HG02970 (cell line): ENCODE data around the gene NRDC.
"Not testable (repeated sequence)": the region's sequence is repeated elsewhere in the genome, so short reads cannot be mapped to it uniquely, and the experiment has no call there.

ENCODE experiments used
- ATAC-seq: cut with Tn5 transposase; IDR thresholded peaks from one replicate; pipeline ENCODE4 v1.9.1; 2021; ENCODE audit warnings: mild to moderate bottlenecking, moderate library complexity, moderate number of reproducible peaks; ENCODE audit not compliant: unreplicated experiment, low FRiP score

NRDC gene

GRCh38 chr1:51847294-51847920 lies 31.1 kb downstream of the NRDC start:
- ATAC-seq: no peak

GRCh38 chr1:51843948-51844347 lies 34.6 kb downstream of the NRDC start:
- no peak for ATAC-seq

DNA sequence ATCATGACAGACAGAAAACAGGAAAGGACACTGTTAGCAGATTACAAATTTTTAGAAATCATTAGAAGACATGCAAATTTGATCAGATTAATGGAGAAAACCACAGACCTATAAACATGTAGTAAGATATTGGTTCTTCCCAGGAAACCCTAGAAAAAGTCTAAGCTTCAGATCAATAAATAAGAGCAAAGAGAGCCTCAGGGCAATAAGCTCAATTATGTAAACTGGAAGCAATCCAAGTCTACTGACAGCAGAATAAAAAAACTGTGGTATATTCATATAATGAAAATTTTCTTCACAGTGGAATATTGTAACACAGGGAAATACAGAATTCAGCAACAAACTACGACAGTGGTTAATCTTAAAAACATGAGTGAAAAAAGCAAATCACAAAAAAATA lies 36.3 kb downstream of the NRDC start:
- ATAC-seq: no peak

- ATAC-seq: no peak
Observed at GRCh38 chr1:51840743-51841461, 37.6 kb downstream of the NRDC start.

DNA sequence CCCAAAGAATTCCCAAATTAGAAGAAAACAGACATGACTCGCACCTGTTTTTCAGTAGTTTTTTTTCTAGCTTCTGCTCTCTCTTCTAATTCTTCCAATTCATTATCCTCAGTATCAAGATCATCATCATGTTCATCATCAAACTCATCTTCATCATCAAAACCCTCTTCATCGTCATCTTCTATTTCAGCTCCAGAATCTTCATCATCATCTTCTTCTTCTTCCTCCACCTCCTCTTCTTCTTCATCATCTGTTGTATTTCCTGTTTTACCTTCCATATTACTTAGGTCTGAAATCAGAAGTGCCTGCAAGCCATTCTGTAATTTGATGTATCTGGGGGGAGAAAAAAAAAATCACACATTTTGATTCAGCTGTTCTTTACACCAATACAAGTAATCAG lies 38.3 kb downstream of the NRDC start:
- ATAC-seq: no peak

DNA sequence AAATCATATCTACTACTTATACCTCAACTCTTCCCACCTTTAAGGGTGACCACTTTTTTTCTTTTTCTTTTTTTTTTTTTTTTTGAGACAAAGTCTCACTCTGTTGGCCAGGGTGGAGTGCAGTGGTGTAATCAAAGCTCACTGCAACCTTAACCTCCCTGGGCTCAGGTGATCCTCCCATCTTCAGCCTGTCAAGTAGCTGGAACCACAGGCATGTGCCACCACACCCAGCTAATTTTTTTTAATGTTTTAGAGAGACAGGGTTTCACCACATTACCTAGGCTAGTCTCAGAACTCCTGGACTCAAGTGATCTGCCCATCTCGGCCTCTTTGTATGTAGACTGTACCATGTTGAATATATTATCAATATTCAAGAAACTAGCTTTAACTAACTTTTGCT lies 39.4 kb downstream of the NRDC start:
- no peak for ATAC-seq

DNA sequence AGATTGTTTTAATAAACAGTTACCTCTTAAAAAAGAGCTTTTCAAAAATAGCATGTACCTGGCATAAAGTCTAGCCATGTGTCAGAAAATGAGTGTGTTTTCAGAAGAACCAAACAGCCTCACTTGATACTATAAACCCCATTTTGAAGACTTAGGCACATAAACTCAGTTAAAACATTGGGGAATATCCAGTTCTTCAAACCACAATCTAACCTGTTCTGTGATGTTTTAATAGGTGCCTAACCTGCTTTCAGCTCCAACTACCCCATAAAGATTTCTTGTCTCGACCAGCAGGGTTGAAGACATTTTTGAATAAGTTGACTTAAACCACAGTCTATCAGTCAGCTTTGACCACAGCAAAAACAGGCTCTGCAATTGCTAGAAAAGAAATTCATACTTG lies 41.3 kb downstream of the NRDC start:
- ATAC-seq: no peak

DNA sequence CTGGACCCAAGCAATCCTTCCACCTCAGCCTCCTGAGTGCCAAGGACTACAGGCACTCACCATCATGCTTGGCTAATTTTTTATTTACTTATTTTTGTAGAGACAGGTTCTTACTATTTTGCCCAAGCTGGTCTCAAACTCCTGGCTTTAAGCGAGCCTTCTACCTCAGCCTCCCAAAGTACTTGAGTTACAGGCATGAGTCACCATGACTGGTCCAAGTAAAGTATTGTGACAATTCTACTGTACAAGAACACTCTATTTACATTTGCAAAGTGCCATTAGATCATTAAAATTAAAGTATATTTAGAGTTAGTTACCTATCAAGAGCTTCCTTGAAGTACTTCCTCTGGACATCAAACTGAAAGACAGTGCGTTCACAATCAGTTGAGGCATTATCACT lies 44.8 kb downstream of the NRDC start:
- ATAC-seq: no peak

DNA sequence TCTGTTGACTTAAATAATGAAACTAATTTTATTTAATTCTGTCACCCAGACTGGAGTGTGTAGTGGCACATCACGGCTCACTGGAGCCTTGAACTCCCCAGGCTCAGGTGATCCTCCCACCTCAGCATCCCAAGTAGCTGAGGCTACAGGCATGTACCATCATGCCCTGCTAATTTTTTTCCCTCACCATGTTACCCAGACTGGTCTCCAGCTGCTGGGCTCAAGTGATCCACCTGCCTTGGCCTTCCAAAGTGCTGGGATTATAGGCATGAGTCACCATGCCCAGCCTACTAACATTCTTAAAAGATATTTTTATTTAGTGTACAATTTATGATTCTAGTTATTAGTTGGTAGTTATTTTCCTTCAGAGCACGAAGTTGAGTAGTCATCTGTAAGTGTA lies 49.5 kb downstream of the NRDC start:
- no peak for ATAC-seq

GRCh38 chr1:51819810-51820209 lies 58.7 kb downstream of the NRDC start:
- ATAC-seq: no peak

- not testable (repeated sequence) for ATAC-seq
Observed at GRCh38 chr1:51819021-51819420, 59.5 kb downstream of the NRDC start.

DNA sequence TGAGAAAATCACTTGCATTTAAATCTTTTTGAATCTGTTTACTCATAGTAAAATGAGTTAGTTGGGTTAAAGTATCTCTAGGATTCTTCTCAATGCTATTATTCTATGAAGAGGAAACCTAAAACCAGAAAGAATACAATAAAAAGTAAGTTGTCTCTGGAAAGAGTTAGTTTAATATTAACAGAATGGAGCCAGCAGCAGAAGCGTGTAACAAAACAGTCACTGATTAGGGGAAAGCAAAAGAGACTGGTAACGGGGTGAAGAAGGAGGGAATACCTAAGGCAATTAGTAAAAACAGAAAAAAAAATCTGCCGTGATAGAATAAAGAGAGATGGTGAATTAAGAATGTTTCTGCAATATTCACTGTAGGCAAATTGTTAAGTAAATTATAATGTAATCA lies 60.0 kb downstream of the NRDC start:
- no peak for ATAC-seq

DNA sequence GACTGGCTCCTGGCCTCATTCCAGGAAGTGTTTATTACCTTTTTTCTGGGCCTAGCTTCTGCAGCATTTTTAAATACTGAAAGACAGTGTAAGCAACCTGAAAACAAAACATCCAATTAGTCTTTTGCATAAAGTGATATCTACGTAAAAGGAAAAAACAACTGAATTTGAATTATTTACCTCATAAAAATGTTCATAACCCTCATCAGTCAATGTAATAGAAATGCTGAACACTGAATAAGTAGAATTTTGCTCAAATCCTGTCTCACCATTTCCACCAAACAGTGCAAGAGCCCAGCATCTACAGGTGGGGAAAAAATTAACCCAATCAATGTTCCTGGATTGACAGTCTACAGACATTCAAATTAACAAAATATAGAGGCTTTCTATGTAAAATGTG lies 64.0 kb downstream of the NRDC start:
- ATAC-seq: no peak

DNA sequence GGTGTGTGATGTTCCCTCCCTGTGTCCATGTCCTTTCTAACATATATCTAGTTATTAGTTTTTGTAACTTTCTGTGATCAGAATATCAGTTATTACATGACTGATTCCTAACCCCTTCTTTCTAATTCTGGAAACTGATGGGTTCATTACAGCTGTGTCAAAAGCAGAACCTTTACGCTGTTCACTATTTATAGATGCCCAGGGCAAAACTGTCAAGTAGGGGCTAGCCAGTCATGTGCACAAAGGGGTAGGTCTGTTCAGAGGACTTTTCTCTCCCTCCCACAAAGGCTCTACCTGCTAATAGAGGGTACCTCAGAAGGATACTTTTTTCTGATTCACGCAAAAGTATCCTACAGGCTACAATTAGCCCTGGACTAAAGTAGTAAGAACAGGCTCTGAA lies 79.2 kb downstream of the NRDC start:
- no peak for ATAC-seq

DNA sequence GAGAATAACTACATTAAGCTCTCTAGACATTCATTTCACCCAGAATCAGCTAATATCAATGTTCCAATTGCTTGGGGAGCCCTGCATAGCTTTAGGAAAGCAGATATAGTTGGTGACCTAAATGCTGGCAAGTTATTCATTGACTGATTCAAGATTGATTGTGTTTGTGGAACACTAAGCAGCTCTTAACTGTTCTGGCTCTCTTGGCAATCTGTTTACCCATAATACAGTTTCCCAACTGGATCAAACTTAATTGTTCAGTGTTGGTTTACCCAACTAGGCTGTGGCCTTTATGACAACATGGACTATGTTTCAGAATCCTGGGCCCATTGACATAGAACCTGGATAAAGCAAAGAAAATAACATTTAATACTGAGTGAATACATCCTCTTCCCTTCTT lies 83.7 kb downstream of the NRDC start:
- no peak for ATAC-seq

DNA sequence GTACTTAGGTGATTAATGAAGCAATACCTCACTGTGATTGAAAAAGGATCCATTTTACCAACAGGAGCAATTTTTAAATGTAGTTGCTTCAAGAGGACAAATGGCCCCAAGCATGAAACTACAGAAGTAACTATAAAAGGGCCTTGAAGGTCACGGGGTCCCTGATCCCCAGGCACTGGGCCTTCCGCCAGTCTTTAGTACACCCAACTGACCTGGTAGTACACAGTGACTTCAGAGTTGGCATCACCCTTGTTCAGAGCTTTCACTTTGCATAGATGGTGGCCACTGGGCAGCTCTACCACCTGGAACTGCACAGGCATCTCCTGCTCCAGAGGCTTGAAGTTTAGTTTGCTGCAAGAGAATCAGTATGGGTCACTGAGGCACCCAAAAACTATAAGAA lies 84.3 kb downstream of the NRDC start:
- no peak for ATAC-seq

DNA sequence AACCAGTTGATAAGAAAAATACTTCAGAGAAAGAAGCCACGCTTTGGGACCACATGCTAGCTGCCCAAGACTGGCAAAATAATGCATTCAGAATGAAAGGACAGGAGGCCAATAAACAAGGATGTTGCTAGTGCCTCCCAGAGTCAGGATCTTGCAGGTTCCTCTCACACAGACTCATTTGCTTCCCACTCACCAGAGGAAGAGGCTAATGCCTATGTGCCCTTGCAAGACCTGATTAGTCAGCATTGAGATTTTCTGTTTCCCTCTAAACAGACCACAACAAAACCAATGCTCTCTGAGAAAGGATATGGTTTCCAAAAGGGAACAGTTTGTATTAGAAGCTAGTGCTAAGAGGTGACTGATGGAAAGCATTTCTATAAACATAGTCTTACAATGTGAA lies 85.7 kb downstream of the NRDC start:
- ATAC-seq: no peak

DNA sequence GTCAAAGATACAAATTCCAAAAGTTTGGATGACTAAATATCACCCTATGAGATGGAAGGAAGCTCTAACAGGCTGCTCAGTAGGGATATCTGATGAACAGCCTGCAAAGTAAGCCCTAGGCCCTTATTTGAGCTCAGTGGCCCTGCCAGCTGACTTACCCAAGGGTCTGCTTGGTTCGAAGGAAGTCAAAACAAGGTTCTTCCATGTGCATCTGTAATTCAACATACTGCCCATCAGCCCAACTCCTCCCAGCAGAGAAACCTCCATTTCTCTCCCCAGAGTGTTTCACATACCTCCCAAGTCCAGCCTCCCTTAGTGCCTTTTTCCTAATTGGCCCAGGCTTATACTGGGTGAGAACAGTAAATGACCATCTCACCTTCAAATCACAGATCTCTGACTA lies 86.6 kb downstream of the NRDC start:
- no peak for ATAC-seq

- ATAC-seq: no peak
Observed at GRCh38 chr1:51790385-51790784, 88.1 kb downstream of the NRDC start.

- ATAC-seq: no peak
Observed at GRCh38 chr1:51789342-51789741, 89.2 kb downstream of the NRDC start.

- no peak for ATAC-seq
Observed at GRCh38 chr1:51788938-51789337, 89.6 kb downstream of the NRDC start.

GRCh38 chr1:51784997-51785421 lies 93.5 kb downstream of the NRDC start:
- no peak for ATAC-seq
